H1 (cell line): Measurements from ENCODE around the gene RABIF. TPM values are rescaled to one million over a fixed set of nuclear protein-coding genes. Genes with fewer than 3 reads are reported as not detected.

Experiments
- CTCF ChIA-PET: fragments of 300-600 bp; sonication (Branson Sonifier 250); formaldehyde crosslinking; loops from one replicate; lab custom pipeline; 2021; ENCODE audit not compliant: partially characterized antibody; lab: Charles Lee
- POLR2A ChIA-PET: fragments of 300-600 bp; sonication (Branson Sonifier 250); formaldehyde crosslinking; loops from one replicate; lab custom pipeline; 2021; ENCODE audit warnings: inconsistent platforms; ENCODE audit not compliant: partially characterized antibody; lab: Charles Lee
- DNase-seq, 2 experiments: peaks; one replicate each; pipeline versions ENCODE4 v3.0.0 to v3.0.0-alpha.2; 2010 to 2022; ENCODE audit warnings: low spot score in 2 of 2, low read depth in 1 of 2, mixed read lengths in 1 of 2
- FAIRE-seq: peaks from 2 replicates; lab custom pipeline; 2011; peaks lifted over from hg19 to GRCh38; lab: Jason Lieb, UNC
- H2AFZ ChIP-seq: 2 replicates; pipeline ENCODE4 v1.8.1; 2012; ENCODE audit warnings: low read length, inconsistent platforms
- H2AK5ac ChIP-seq: 2 replicates; pipeline ENCODE4 v1.6.1; 2013; ENCODE audit warnings: low read depth, low read length
- H2BK120ac ChIP-seq: replicated peaks from 2 replicates; pipeline ENCODE3; 2013; ENCODE audit warnings: low read depth, low read length, inconsistent platforms
- H2BK12ac ChIP-seq: 2 replicates; pipeline ENCODE4 v1.6.1; 2013; ENCODE audit warnings: low read depth, low read length
- H2BK15ac ChIP-seq: 2 replicates; pipeline ENCODE4 v1.6.1; 2013; ENCODE audit warnings: low read length
- H2BK20ac ChIP-seq: 2 replicates; pipeline ENCODE4 v1.6.1; 2013; ENCODE audit warnings: low read length
- H2BK5ac ChIP-seq: 2 replicates; pipeline ENCODE4 v1.6.1; 2013; ENCODE audit warnings: low read depth, low read length
- H3K14ac ChIP-seq: 2 replicates; pipeline ENCODE4 v1.6.1; 2013; ENCODE audit warnings: inconsistent platforms; ENCODE audit not compliant: insufficient read length
- H3K18ac ChIP-seq: 2 replicates; pipeline ENCODE4 v1.6.1; 2013; ENCODE audit warnings: low read length; ENCODE audit errors: extremely low read depth
- H3K23ac ChIP-seq: 2 replicates; pipeline ENCODE4 v1.6.1; 2013; ENCODE audit warnings: inconsistent platforms; ENCODE audit not compliant: insufficient read length
- H3K23me2 ChIP-seq: 2 replicates; pipeline ENCODE4 v1.6.1; 2013; ENCODE audit warnings: low read depth, low read length
- H3K27ac ChIP-seq: 2 replicates; pipeline ENCODE4 v1.6.1; 2011; ENCODE audit warnings: low read depth, low read length, inconsistent platforms
- H3K27me3 ChIP-seq, 4 experiments: replicated peaks in 1 of 4; 1 replicate in 1 of 4; 2 replicates in 3 of 4; pipeline versions ENCODE4 v1.6.1 to v1.8.1; 2011 to 2013; ENCODE audit warnings: low read length in 3 of 4, mild to moderate bottlenecking in 3 of 4, inconsistent platforms in 2 of 4, mixed read lengths in 2 of 4, moderate library complexity in 1 of 4; ENCODE audit not compliant: control insufficient read depth in 3 of 4, insufficient read depth in 3 of 4; ENCODE audit errors: extremely low read depth in 1 of 4
- H3K36me3 ChIP-seq, 4 experiments: 2 replicates each; pipeline versions ENCODE4 v1.6.1 to v1.8.1; 2011 to 2013; ENCODE audit warnings: mild to moderate bottlenecking in 4 of 4, low read length in 3 of 4, moderate library complexity in 2 of 4, control low read depth in 1 of 4, inconsistent platforms in 1 of 4; ENCODE audit not compliant: insufficient read depth in 4 of 4, control insufficient read depth in 2 of 4
- H3K4ac ChIP-seq: replicated peaks from 2 replicates; pipeline ENCODE3; 2013; ENCODE audit warnings: low read length, low read depth, mixed read lengths, inconsistent platforms; ENCODE audit not compliant: insufficient read length
- H3K4me1 ChIP-seq, 4 experiments: replicated peaks in 1 of 4; 1 replicate in 1 of 4; 2 replicates in 3 of 4; pipeline versions ENCODE4 v1.6.1 to v1.8.1; 2011 to 2013; ENCODE audit warnings: low read length in 3 of 4, inconsistent platforms in 2 of 4, mixed read lengths in 1 of 4; ENCODE audit not compliant: insufficient read depth in 4 of 4, control insufficient read depth in 3 of 4
- H3K4me2 ChIP-seq, 2 experiments: 2 replicates each; pipeline versions ENCODE4 v1.6.1 to v1.8.1; 2011 to 2013; ENCODE audit warnings: low read depth in 2 of 2, low read length in 2 of 2, control low read depth in 1 of 2, inconsistent platforms in 1 of 2, mild to moderate bottlenecking in 1 of 2; ENCODE audit not compliant: insufficient read depth in 1 of 2
- H3K4me3 ChIP-seq, 4 experiments: fragments of 200-600, 300-600 bp in 1 of 4; sonication (generic), shearing (Covaris generic), sonication (Bioruptor Twin) in 1 of 4; 2 replicates each; pipeline versions ENCODE4 v1.5.1 to v1.8.1; 2011 to 2016; ENCODE audit warnings: low read length in 4 of 4, low read depth in 3 of 4, control low read depth in 2 of 4, inconsistent platforms in 2 of 4, mild to moderate bottlenecking in 2 of 4, mixed read lengths in 1 of 4, moderate library complexity in 1 of 4; ENCODE audit not compliant: insufficient read depth in 2 of 4; ENCODE audit errors: extremely low read depth in 1 of 4
- H3K56ac ChIP-seq: replicated peaks from 2 replicates; pipeline ENCODE3; 2013; ENCODE audit warnings: low read depth, mild to moderate bottlenecking, mixed read lengths, low read length, inconsistent platforms; ENCODE audit not compliant: insufficient read length
- H3K79me1 ChIP-seq: 2 replicates; pipeline ENCODE4 v1.6.1; 2013; ENCODE audit warnings: low read depth, low read length, control low read depth
- H3K79me2 ChIP-seq, 2 experiments: 2 replicates each; pipeline versions ENCODE4 v1.6.1 to v1.8.1; 2012 to 2013; ENCODE audit warnings: low read length in 2 of 2, mild to moderate bottlenecking in 2 of 2, inconsistent platforms in 1 of 2; ENCODE audit not compliant: insufficient read depth in 2 of 2, control insufficient read depth in 1 of 2
- H3K9ac ChIP-seq, 4 experiments: replicated peaks in 1 of 4; 1 replicate in 1 of 4; 2 replicates in 3 of 4; pipeline versions ENCODE4 v1.6.1 to v1.8.1; 2011 to 2013; ENCODE audit warnings: low read depth in 3 of 4, low read length in 3 of 4, control low read depth in 2 of 4, mild to moderate bottlenecking in 2 of 4, moderate library complexity in 2 of 4, inconsistent platforms in 1 of 4; ENCODE audit errors: extremely low read depth in 1 of 4
- H3K9me3 ChIP-seq, 2 experiments: 2 replicates each; pipeline versions ENCODE4 v1.6.1 to v1.8.1; 2012 to 2013; ENCODE audit warnings: mild to moderate bottlenecking in 2 of 2, moderate library complexity in 2 of 2, control low read depth in 1 of 2, inconsistent platforms in 1 of 2, low read depth in 1 of 2, low read length in 1 of 2, mixed read lengths in 1 of 2; ENCODE audit not compliant: insufficient read depth in 2 of 2
- H4K20me1 ChIP-seq, 2 experiments: replicated peaks in 1 of 2; 2 replicates each; pipeline versions ENCODE3 to v1.8.1; 2011 to 2013; ENCODE audit warnings: inconsistent platforms in 2 of 2, low read length in 2 of 2, mild to moderate bottlenecking in 1 of 2; ENCODE audit not compliant: insufficient read depth in 2 of 2, control insufficient read depth in 1 of 2
- H4K5ac ChIP-seq: 2 replicates; pipeline ENCODE4 v1.6.1; 2013; ENCODE audit warnings: low read length, low read depth, mixed read lengths, inconsistent platforms; ENCODE audit not compliant: insufficient read length
- H4K8ac ChIP-seq: 2 replicates; pipeline ENCODE4 v1.8.0; 2013; ENCODE audit warnings: mild to moderate bottlenecking, moderate library complexity, low read length, inconsistent platforms; ENCODE audit not compliant: insufficient read depth; ENCODE audit errors: extremely low read depth
- H4K91ac ChIP-seq: replicated peaks from 2 replicates; pipeline ENCODE3; 2013; ENCODE audit warnings: low read length, mixed read lengths, inconsistent platforms; ENCODE audit not compliant: insufficient read length
- HDAC2 ChIP-seq, 2 experiments: fragments of 300-600 bp in 1 of 2; sonication (generic) in 1 of 2; IDR thresholded peaks; 2 replicates each; pipeline ENCODE4 v1.6.1; 2011 to 2012; ENCODE audit warnings: low read depth in 2 of 2, low read length in 2 of 2, mild to moderate bottlenecking in 2 of 2, moderate library complexity in 2 of 2, borderline replicate concordance in 1 of 2, inconsistent platforms in 1 of 2
- NRF1 ChIP-seq: IDR thresholded peaks from 2 replicates; pipeline ENCODE4 v1.6.1; 2011; ENCODE audit warnings: mild to moderate bottlenecking, low read depth, low read length, improper control_type of control experiment
- POU5F1 ChIP-seq: IDR thresholded peaks from 2 replicates; pipeline ENCODE4 v1.6.1; 2011; ENCODE audit warnings: low read depth, mild to moderate bottlenecking, low read length, moderate library complexity
- SIRT6 ChIP-seq: IDR thresholded peaks from one replicate; pipeline ENCODE4 v1.7.1; 2012; ENCODE audit warnings: low read length, inconsistent platforms
- SP1 ChIP-seq: IDR thresholded peaks from 2 replicates; pipeline ENCODE4 v1.6.1; 2011; ENCODE audit warnings: low read depth, low read length
- WGBS, 2 experiments: shearing (Covaris generic) in 1 of 2; methylation state at CpG; one replicate each; pipeline versions ENCODE4 v1.1.6 to v1.1.7; 2013 to 2015; ENCODE audit warnings: low lambda C conversion rate in 2 of 2, mixed read lengths in 2 of 2, inconsistent platforms in 1 of 2, low coverage in 1 of 2, missing lambda C conversion rate in 1 of 2; ENCODE audit not compliant: insufficient replicate concordance in 2 of 2, insufficient coverage in 1 of 2, insufficient read length in 1 of 2; ENCODE audit errors: extremely low coverage in 1 of 2, missing lambda C conversion rate in 1 of 2; 5-methylcytosine and 5-hydroxymethylcytosine counted together
- polyA plus RNA-seq, 7 experiments: library from polyadenylated mRNA; depleted of rRNA in 3 of 7; stranded (reverse) in 5 of 7; unstranded in 2 of 7; fragments of >200 nt in 5 of 7; fragments of 200-250 nt in 2 of 7; gene quantifications; 1 replicate in 5 of 7; 2 replicates in 1 of 7; 4 replicates in 1 of 7; pipeline versions ENCODE4 v1.2.1 to v1.2.3, GENCODE V29; 2011 to 2013; ENCODE audit warnings: missing spikeins in 2 of 7, mixed read lengths in 2 of 7
- total RNA-seq: library from RNA; stranded (reverse); fragmentation: NEBNext Ultra II Directional; extraction: Animal tissue kit (Norgen Biotek cat#: 25700); gene quantifications from 2 replicates; pipeline ENCODE4 v1.2.1, GENCODE V29; 2021

RABIF gene
- total and polyA plus RNA-seq, 2 of the 8 experiments (the other 6 are each of a cell fraction or from before 2014, with no cell fraction given), result 5.6 to 6.9 TPM

GRCh38 chr1:202932476-202932875, 43.5 kb upstream of the RABIF start:
- H3K9ac ChIP-seq, result no peak overlapping the region
- TF ChIP-seq NRF1, result no peak
- TF ChIP-seq HDAC2 (IDR thresholded peaks at IDR 0.05; ENCODE audit: borderline replicate concordance in 1 of 2, low read depth in 2 of 2, low read length in 2 of 2), result no peak
- no peak for TF ChIP-seq SIRT6
- TF ChIP-seq POU5F1, result no peak
- TF ChIP-seq SP1, result no peak
- no peak overlapping the region for H4K91ac ChIP-seq
- no peak overlapping the region for H3K4ac ChIP-seq
- H3K27ac ChIP-seq, result no peak overlapping the region
- FAIRE-seq (no peak), DNase-seq (no peak)
- H3K4me3 ChIP-seq, result no peak overlapping the region
- no peak overlapping the region for H2BK20ac ChIP-seq
- no peaks in the 10 kb centered on the region for H3K4me1 ChIP-seq
- H3K23ac ChIP-seq, result no peak overlapping the region
- H2AFZ ChIP-seq, result no peak overlapping the region
- no peak overlapping the region for H4K8ac ChIP-seq
- H2BK15ac ChIP-seq, result no peak overlapping the region
- CTCF ChIA-PET, result no interaction called here
- POLR2A ChIA-PET, result no interaction called here
- no peak overlapping the region for H4K5ac ChIP-seq
- no peaks in the 10 kb centered on the region for H3K36me3 ChIP-seq
- no peak overlapping the region for H2BK5ac ChIP-seq
- no peak overlapping the region for H3K14ac ChIP-seq
- WGBS, 2 experiments, result 93% methylated on average over 2 of the region's 2 CpGs; no CpG with 5 or more reads in 1 of the 2 experiments
- no peak overlapping the region for H3K56ac ChIP-seq
- H3K23me2 ChIP-seq, result no peaks in the 10 kb centered on the region
- no peaks in the 10 kb centered on the region for H3K79me1 ChIP-seq
- no peak overlapping the region for H2BK12ac ChIP-seq
- H3K9me3 ChIP-seq, result no peaks in the 10 kb centered on the region
- H3K18ac ChIP-seq, result no peak overlapping the region
- H3K27me3 ChIP-seq, result no peaks in the 10 kb centered on the region
- no peak overlapping the region for H2AK5ac ChIP-seq
- H3K4me2 ChIP-seq, result no peak overlapping the region
- H2BK120ac ChIP-seq, result no peak overlapping the region
- H3K79me2 ChIP-seq, result no peaks in the 10 kb centered on the region
- no peaks in the 10 kb centered on the region for H4K20me1 ChIP-seq
